Activated CD4-positive, alpha-beta memory T cell treated with anti-CD3 and anti-CD28 coated beads for 36 hours (primary cell): ENCODE results near the gene NYNRIN. TPM values are rescaled to one million over a fixed set of nuclear protein-coding genes. Genes with fewer than 3 reads are reported as not detected.

Source experiments
- CTCF ChIA-PET: fragments of 350-600 bp; sonication (Branson Sonifier 250); formaldehyde crosslinking; loops from one replicate; lab custom pipeline; 2021; ENCODE audit warnings: antibody characterized with exemption, inconsistent platforms; lab: Charles Lee
- POLR2A ChIA-PET: fragments of 350-600 bp; sonication (Branson Sonifier 250); formaldehyde crosslinking; loops from one replicate; lab custom pipeline; 2021; ENCODE audit warnings: antibody characterized with exemption; lab: Charles Lee
- DNase-seq: peaks from one replicate; pipeline ENCODE4 v3.0.0-alpha.2; 2020
- H3K27ac Mint-ChIP-seq: one replicate; pipeline ENCODE4 v1.8.0; 2021; ENCODE audit warnings: mixed read lengths
- H3K27me3 Mint-ChIP-seq: one replicate; pipeline ENCODE4 v1.8.0; 2021; ENCODE audit warnings: mixed read lengths
- H3K36me3 Mint-ChIP-seq: one replicate; pipeline ENCODE4 v1.8.0; 2021; ENCODE audit warnings: mixed read lengths
- H3K4me1 Mint-ChIP-seq: one replicate; pipeline ENCODE4 v1.8.0; 2021; ENCODE audit warnings: low read depth, mixed read lengths
- H3K4me3 Mint-ChIP-seq: one replicate; pipeline ENCODE4 v1.8.0; 2021; ENCODE audit warnings: mild to moderate bottlenecking, mixed read lengths
- H3K9me3 Mint-ChIP-seq: one replicate; pipeline ENCODE4 v1.8.0; 2021; ENCODE audit warnings: mixed read lengths
- intact Hi-C: fragments of 100-400 bp; cut with micrococcal nuclease; formaldehyde crosslinking; loops from one replicate; pipeline ENCODE4 v1.15.1; 2023
- total RNA-seq, 2 experiments: library from RNA; stranded (reverse); gene quantifications; one replicate each; pipeline ENCODE4 v1.2.3, GENCODE V29; 2021

The NYNRIN gene
- total RNA-seq, 2 experiments from 2014 or later = 0.02 to 0.22 TPM

GRCh38 chr14:24436355-24437019 is 37.7 kb downstream of the NYNRIN start:
- Mint-ChIP-seq H3K4me3 (no peak overlapping the region), H3K36me3 (peaks cover 51% of the 10 kb centered on the region), H3K9me3 (no peaks in the 10 kb centered on the region), H3K27ac (peak overlapping the region; percentile 78), H3K4me1 (peaks cover 54% of the 10 kb centered on the region), H3K27me3 (no peaks in the 10 kb centered on the region)
- CTCF ChIA-PET = interaction anchor here (0.5 to 21.1 kb wide), 21 partner anchors 8 to 328 kb away, joined by 3 to 968 read pairs (median 4); partner anchors contain the start of genes ADCY4, CHMP4A, CIDEB and LTB4R
- peak; percentile 56 for DNase-seq
- POLR2A ChIA-PET = interaction anchor here (0.9 to 1.9 kb wide), 5 partner anchors 9 to 125 kb away, joined by 3 to 9 read pairs (median 5); partner anchors contain the start of gene LTB4R
- intact Hi-C loops = loop anchor here (1.0 kb wide), 1 partner anchor 104 kb away; no protein-coding TSS in a partner anchor

DNA sequence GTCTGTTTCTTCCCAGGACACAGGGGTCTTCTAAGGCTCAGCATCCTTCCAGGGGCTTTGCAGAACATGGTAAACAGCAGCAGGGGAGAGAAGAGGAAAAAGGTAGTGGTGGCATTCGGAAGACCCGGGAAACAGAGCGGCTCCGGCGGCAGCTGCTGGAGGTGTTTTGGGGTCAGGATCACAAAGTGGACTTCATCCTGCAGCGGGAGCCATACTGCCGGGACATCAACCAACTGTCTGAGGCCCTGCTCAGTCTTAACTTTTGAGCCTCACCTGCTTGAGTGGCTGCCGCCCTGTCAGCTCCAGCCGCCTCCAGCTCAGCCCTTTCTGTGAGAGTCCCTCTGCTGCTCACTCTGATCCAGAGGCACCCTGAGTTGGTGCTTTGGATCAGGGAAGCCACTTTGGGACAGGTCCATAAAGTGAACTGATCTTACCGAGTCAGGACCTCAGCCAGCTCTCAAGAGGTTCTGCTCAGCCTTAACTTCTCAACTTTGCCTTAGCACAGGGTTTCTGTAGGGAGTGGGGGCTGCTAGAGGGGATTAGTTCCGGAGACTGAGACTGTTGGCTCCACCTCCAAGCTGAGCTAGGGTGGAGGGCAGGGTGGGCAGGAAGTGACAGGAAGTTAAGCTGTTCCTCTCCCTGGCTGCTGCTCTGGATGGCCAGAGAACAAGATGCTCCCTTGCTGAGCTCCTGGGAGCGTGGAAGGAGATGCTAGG is 38.4 kb downstream of the NYNRIN start:
- POLR2A ChIA-PET = interaction anchor here (0.6 to 1.9 kb wide), 7 partner anchors 10 to 277 kb away, joined by 3 to 9 read pairs (median 4); partner anchors contain the start of gene LTB4R
- CTCF ChIA-PET = interaction anchor here (0.5 to 21.1 kb wide), 19 partner anchors 9 to 329 kb away, joined by 3 to 968 read pairs (median 6); partner anchors contain the start of genes ADCY4, CHMP4A, CIDEB and LTB4R
- DNase-seq = no peak
- intact Hi-C loops = no loop called here
- no peaks in the 10 kb centered on the region for H3K27me3 Mint-ChIP-seq
- peak overlapping the region; percentile 78 for H3K27ac Mint-ChIP-seq
- H3K4me3 Mint-ChIP-seq = no peak overlapping the region
- peaks cover 51% of the 10 kb centered on the region for H3K36me3 Mint-ChIP-seq
- H3K9me3 Mint-ChIP-seq = no peaks in the 10 kb centered on the region
- peaks cover 55% of the 10 kb centered on the region for H3K4me1 Mint-ChIP-seq

DNA sequence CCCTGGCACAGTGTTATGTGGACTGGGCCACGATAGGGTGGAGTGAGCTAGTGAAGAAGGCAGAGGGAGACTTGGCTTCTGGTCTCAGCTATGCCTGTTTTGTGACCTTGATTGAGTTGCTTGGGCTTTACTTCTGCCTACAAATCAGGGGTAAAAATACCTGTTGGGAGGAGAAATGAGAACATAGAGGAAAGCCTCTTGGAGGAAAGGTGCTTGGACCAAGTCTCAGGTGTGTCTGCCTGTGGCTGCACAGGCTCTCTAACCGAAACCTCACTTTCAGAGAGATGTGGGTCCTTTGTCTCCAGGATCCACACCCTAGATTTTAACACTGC is 38.9 kb downstream of the NYNRIN start:
- no peak overlapping the region for H3K4me3 Mint-ChIP-seq
- H3K27ac Mint-ChIP-seq = peak overlapping the region; percentile 44
- no peaks in the 10 kb centered on the region for H3K9me3 Mint-ChIP-seq
- CTCF ChIA-PET = interaction anchor here (1.0 to 21.1 kb wide), 8 partner anchors 14 to 218 kb away, joined by 3 to 968 read pairs (median 10); partner anchors contain the start of genes ADCY4, CIDEB, LTB4R and LTB4R2
- POLR2A ChIA-PET = interaction anchor here (0.6 to 1.9 kb wide), 4 partner anchors 104 to 277 kb away, joined by 3 to 9 read pairs (median 5); no protein-coding TSS in a partner anchor
- H3K4me1 Mint-ChIP-seq = peaks cover 55% of the 10 kb centered on the region
- peaks cover 55% of the 10 kb centered on the region for H3K36me3 Mint-ChIP-seq
- intact Hi-C loops = no loop called here
- H3K27me3 Mint-ChIP-seq = no peaks in the 10 kb centered on the region
- DNase-seq = no peak

GRCh38 chr14:24438223-24439097 is 39.7 kb downstream of the NYNRIN start:
- H3K36me3 Mint-ChIP-seq = peaks cover 47% of the 10 kb centered on the region
- peak overlapping the region; percentile 72 for H3K27ac Mint-ChIP-seq
- DNase-seq = no peak
- intact Hi-C loops = no loop called here
- H3K9me3 Mint-ChIP-seq = no peaks in the 10 kb centered on the region
- peaks cover 53% of the 10 kb centered on the region for H3K4me1 Mint-ChIP-seq
- H3K27me3 Mint-ChIP-seq = no peaks in the 10 kb centered on the region
- ChIA-PET CTCF (interaction anchor here (1.3 to 21.1 kb wide), 6 partner anchors 72 to 219 kb away, joined by 3 to 968 read pairs (median 70); partner anchors contain the start of genes ADCY4, CIDEB, LTB4R and LTB4R2), POLR2A (interaction anchor here (1.3 kb wide), 1 partner anchor 9 kb away, joined by 5 read pairs; the partner anchor contains the start of genes CBLN3 and KHNYN)
- no peak overlapping the region for H3K4me3 Mint-ChIP-seq

DNA sequence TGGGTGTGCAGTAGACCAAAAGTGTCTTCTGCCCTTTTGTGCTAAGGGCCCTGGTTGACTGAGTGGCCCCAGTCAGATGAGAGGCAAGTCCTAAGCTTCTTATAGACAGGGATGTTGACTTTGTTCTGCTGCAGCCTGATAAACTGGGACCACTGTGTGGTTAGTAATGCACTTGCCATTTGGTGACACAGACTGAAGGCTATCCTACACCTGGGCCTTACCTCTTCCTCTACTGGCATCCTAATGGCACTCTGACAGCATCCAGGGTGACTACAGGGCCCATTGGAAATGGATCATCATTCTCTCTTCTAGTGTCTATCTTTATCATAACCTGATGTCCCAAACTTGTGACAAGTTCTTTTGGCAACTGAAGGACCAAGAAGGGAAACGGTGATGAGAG is 40.5 kb downstream of the NYNRIN start:
- H3K4me3 Mint-ChIP-seq = no peak overlapping the region
- H3K36me3 Mint-ChIP-seq = peaks cover 45% of the 10 kb centered on the region
- intact Hi-C loops = no loop called here
- H3K27ac Mint-ChIP-seq = peak overlapping the region; percentile 72
- H3K27me3 Mint-ChIP-seq = no peaks in the 10 kb centered on the region
- ChIA-PET CTCF (interaction anchor here (1.3 to 21.1 kb wide), 3 partner anchors 9 to 133 kb away, joined by 3 to 968 read pairs (median 89); partner anchors contain the start of genes ADCY4, CBLN3, KHNYN and RIPK3), POLR2A (interaction anchor here (1.3 to 1.7 kb wide), 2 partner anchors 8 to 9 kb away, joined by 4 to 5 read pairs; partner anchors contain the start of genes CBLN3 and KHNYN)
- peaks cover 57% of the 10 kb centered on the region for H3K4me1 Mint-ChIP-seq
- no peaks in the 10 kb centered on the region for H3K9me3 Mint-ChIP-seq
- no peak for DNase-seq

GRCh38 chr14:24439830-24440605 is 41.2 kb downstream of the NYNRIN start:
- Mint-ChIP-seq H3K27me3 (no peaks in the 10 kb centered on the region), H3K9me3 (no peaks in the 10 kb centered on the region), H3K4me1 (peaks cover 57% of the 10 kb centered on the region), H3K36me3 (peaks cover 44% of the 10 kb centered on the region), H3K4me3 (no peak overlapping the region), H3K27ac (peak overlapping the region; percentile 72)
- POLR2A ChIA-PET = interaction anchor here (0.8 to 1.7 kb wide), 4 partner anchors 8 to 43 kb away, joined by 3 to 4 read pairs (median 3); partner anchors contain the start of genes CBLN3 and KHNYN
- DNase-seq = no peak
- intact Hi-C loops = no loop called here
- CTCF ChIA-PET = interaction anchor here (1.1 to 21.1 kb wide), 5 partner anchors 9 to 198 kb away, joined by 3 to 968 read pairs (median 14); partner anchors contain the start of genes ADCY4, CBLN3, KHNYN and RIPK3

DNA sequence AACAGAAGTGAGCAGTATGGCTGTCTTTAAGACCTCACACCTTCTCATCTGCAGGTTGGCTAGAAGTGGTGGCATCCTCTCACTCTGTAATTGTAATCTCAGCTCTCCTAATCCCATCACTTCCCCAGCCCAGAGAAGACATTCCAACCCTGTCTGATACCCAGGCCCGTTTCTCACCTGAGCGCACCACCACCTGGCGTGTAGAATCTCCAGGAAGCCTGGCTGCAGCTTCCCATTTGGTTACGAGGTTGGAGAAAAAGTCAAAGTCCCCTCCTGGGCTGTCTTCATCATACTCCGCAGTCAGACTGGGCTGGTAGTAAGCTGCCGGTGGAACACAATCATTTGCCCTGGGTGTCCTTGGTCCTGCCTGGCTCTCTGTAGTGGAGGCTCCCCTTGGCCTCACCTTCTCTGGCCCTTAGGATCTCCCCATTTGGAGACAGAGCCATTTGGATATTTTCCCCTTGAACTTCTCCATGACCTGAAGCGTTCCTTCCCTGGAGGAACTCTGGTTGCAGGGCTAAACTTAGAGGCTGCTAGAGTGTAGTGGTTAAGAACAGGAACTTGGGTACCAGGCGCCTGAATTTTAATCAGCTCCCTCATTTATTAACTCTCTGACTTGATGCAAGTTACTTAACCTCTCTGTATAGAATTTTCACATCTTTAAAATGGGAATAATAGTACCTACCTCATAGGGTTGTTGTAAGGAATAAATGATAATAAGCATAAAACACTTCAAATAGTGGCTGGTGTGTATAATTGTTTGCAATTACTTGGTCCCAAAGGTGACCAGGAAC is 42.0 kb downstream of the NYNRIN start:
- ChIA-PET POLR2A (interaction anchor here (0.5 to 2.8 kb wide), 8 partner anchors 9 to 108 kb away, joined by 3 to 50 read pairs (median 4); partner anchors contain the start of genes CBLN3 and KHNYN), CTCF (interaction anchor here (0.9 to 21.1 kb wide), 6 partner anchors 10 to 199 kb away, joined by 3 to 968 read pairs (median 10); partner anchors contain the start of genes ADCY4, CBLN3, KHNYN and RIPK3)
- DNase-seq = no peak
- peak overlapping the region; percentile 95 for H3K4me3 Mint-ChIP-seq
- H3K27me3 Mint-ChIP-seq = no peaks in the 10 kb centered on the region
- no peaks in the 10 kb centered on the region for H3K9me3 Mint-ChIP-seq
- peaks cover 39% of the 10 kb centered on the region for H3K36me3 Mint-ChIP-seq
- H3K27ac Mint-ChIP-seq = peak overlapping the region; percentile 99
- intact Hi-C loops = no loop called here
- peaks cover 54% of the 10 kb centered on the region for H3K4me1 Mint-ChIP-seq

DNA sequence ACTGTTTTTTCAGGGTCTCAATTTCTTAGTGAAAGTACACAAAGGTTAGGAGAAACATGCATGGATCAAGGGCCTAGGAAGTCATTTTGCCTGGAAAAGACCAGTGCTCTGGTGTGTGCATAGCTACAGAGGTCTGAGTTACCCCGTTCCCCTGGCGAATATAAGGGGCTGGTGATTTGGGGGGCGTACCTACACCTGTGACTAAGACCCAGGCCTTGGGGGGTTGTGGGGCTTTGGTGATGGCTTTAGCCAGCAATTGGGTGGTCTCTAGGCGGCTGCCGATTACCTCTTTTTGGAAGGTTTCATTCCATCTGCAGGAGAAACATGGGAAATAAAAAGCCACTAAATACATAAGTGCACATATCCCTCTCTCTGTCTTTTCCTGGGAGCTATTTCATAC is 42.7 kb downstream of the NYNRIN start:
- Mint-ChIP-seq H3K36me3 (peaks cover 37% of the 10 kb centered on the region), H3K4me1 (peaks cover 53% of the 10 kb centered on the region), H3K27ac (peak overlapping the region; percentile 99), H3K27me3 (no peaks in the 10 kb centered on the region), H3K9me3 (no peaks in the 10 kb centered on the region), H3K4me3 (peak overlapping the region; percentile 95)
- ChIA-PET POLR2A (interaction anchor here (0.7 to 2.8 kb wide), 8 partner anchors 8 to 199 kb away, joined by 3 to 50 read pairs (median 5); partner anchors contain the start of genes ADCY4, CBLN3, DHRS1 and KHNYN), CTCF (interaction anchor here (0.8 to 21.1 kb wide), 7 partner anchors 11 to 195 kb away, joined by 3 to 968 read pairs (median 7); partner anchors contain the start of genes ADCY4, CBLN3, KHNYN and LTB4R)
- intact Hi-C loops = no loop called here
- DNase-seq = no peak

GRCh38 chr14:24441904-24442239 is 43.1 kb downstream of the NYNRIN start:
- Mint-ChIP-seq H3K4me3 (peak overlapping the region; percentile 95), H3K27ac (peak overlapping the region; percentile 99), H3K9me3 (no peaks in the 10 kb centered on the region), H3K4me1 (peaks cover 49% of the 10 kb centered on the region), H3K27me3 (no peaks in the 10 kb centered on the region), H3K36me3 (peaks cover 35% of the 10 kb centered on the region)
- CTCF ChIA-PET = interaction anchor here (0.8 to 21.1 kb wide), 7 partner anchors 11 to 195 kb away, joined by 3 to 968 read pairs (median 7); partner anchors contain the start of genes ADCY4, CBLN3, KHNYN and LTB4R
- POLR2A ChIA-PET = interaction anchor here (0.7 to 2.8 kb wide), 7 partner anchors 9 to 200 kb away, joined by 3 to 50 read pairs (median 6); partner anchors contain the start of genes ADCY4, CBLN3, DHRS1 and KHNYN
- DNase-seq = no peak
- intact Hi-C loops = loop anchor here (1.0 to 2.0 kb wide), 8 partner anchors 11 to 328 kb away; partner anchors contain the start of genes CHMP4A, DCAF11, GMPR2 and IRF9
